Gastrocnemius medialis (tissue), 4 donors: ENCODE results near the gene RBCK1. TPM values are rescaled to one million over a fixed set of nuclear protein-coding genes. Genes with fewer than 3 reads are reported as not detected.

Experiments
- ATAC-seq, 2 donors: fragments of 150-250 bp; one replicate each; pipeline ENCODE4 v1.9.1; 2016
- DNase-seq, 2 donors: peaks; one replicate each; pipeline ENCODE4 v3.0.0-alpha.2; 2019
- H3K27ac ChIP-seq, 4 donors: fragments of 200-600 bp; sonication (generic); 1 replicate in 1 of 4; 2 replicates in 3 of 4; pipeline ENCODE4 v1.5.1; 2016 to 2018; ENCODE audit warnings: mild to moderate bottlenecking in 2 of 4, moderate library complexity in 1 of 4
- H3K27me3 ChIP-seq, 3 donors: fragments of 200-600 bp; sonication (generic) in 2 of 3; 1 replicate in 1 of 3; 2 replicates in 2 of 3; pipeline versions ENCODE4 v1.5.1 to v1.6.0; 2016 to 2019; ENCODE audit warnings: mild to moderate bottlenecking in 1 of 3, moderate library complexity in 1 of 3
- H3K36me3 ChIP-seq, 2 donors: fragments of 200-600 bp; sonication (generic) in 1 of 2; one replicate each; pipeline ENCODE4 v1.5.1; 2017 to 2018
- H3K4me1 ChIP-seq, 2 donors: fragments of 200-600 bp; sonication (generic) in 1 of 2; one replicate each; pipeline ENCODE4 v1.5.1; 2016 to 2017; ENCODE audit warnings: mild to moderate bottlenecking in 2 of 2
- H3K4me3 ChIP-seq, 4 donors: fragments of 200-600 bp; sonication (generic) in 3 of 4; 1 replicate in 1 of 4; 2 replicates in 3 of 4; pipeline ENCODE4 v1.5.1; 2016 to 2019; ENCODE audit warnings: mild to moderate bottlenecking in 2 of 4
- H3K9me3 ChIP-seq, 3 donors: fragments of 200-600 bp; sonication (generic) in 2 of 3; 1 replicate in 1 of 3; 2 replicates in 2 of 3; pipeline ENCODE4 v1.5.1; 2016 to 2019
- POLR2A ChIP-seq, 2 donors: fragments of 450-650 bp; IDR thresholded peaks; one replicate each; pipeline ENCODE4 v1.6.1; 2017; ENCODE audit warnings: antibody characterized with exemption in 2 of 2, mild to moderate bottlenecking in 2 of 2, moderate library complexity in 2 of 2
- in situ Hi-C, 4 donors: fragments of 200-750 bp; cut with MboI; loops; one replicate each; pipeline versions ENCODE4 v1.15.0 to v1.8.0; 2017; ENCODE audit warnings: low sequenced_read_pairs in 4 of 4
- intact Hi-C: fragments of 100-400 bp; cut with DNase I; formaldehyde crosslinking; loops from one replicate; pipeline ENCODE4 v1.15.1; 2023; ENCODE audit warnings: low total_unique reads
- total RNA-seq, 4 donors: library from RNA; depleted of rRNA; stranded (reverse); fragments of >200 nt; gene quantifications; one replicate each; pipeline versions ENCODE4 v1.1.0 to v1.2.3, GENCODE V29; 2016
- TF ChIP-seq, protein P1 (sequence below), 5 experiments: fragments of 450-650 bp in 3 of 5; fragments of 200-600 bp in 2 of 5; sonication (generic) in 2 of 5; IDR thresholded peaks in 4 of 5; conservative IDR thresholded peaks in 1 of 5; 1 replicate in 4 of 5; 2 replicates in 1 of 5; pipeline ENCODE4 v1.5.1; 2016 to 2019; ENCODE audit warnings: antibody characterized with exemption in 5 of 5, mild to moderate bottlenecking in 3 of 5, moderate library complexity in 3 of 5

RBCK1 gene
- total RNA-seq, result 10 to 100 TPM; 38.6 to 76.5 (median 62.6) TPM

GRCh38 chr20:407953-408842 is at the start of gene RBCK1:
Gene RBCK1, plus strand, starts transcription at chr20:408299. Its CDS starts 459 bp downstream, at chr20:408758.
- Histone ChIP-seq H3K36me3 (peaks cover 0 to 5% of the 10 kb centered on the region in 2 donors), H3K4me3 (peak within 1 kb of the TSS; percentile 92 to 96 (median 95)), H3K27me3 (no peaks in the 10 kb centered on the region), H3K4me1 (peaks cover 25 to 26% of the 10 kb centered on the region in 2 donors), H3K27ac (peak within 1 kb of the TSS; percentile 95 to 98 (median 97)), H3K9me3 (no peaks in the 10 kb centered on the region)
- peak; percentile 67 to 81 for DNase-seq
- in situ Hi-C loops, result no loop called here
- ATAC-seq, result peak; percentile 85
- peak; percentile 68 to 72 for TF ChIP-seq POLR2A (IDR thresholded peaks at IDR 0.05)
- TF ChIP-seq, protein P1, sequence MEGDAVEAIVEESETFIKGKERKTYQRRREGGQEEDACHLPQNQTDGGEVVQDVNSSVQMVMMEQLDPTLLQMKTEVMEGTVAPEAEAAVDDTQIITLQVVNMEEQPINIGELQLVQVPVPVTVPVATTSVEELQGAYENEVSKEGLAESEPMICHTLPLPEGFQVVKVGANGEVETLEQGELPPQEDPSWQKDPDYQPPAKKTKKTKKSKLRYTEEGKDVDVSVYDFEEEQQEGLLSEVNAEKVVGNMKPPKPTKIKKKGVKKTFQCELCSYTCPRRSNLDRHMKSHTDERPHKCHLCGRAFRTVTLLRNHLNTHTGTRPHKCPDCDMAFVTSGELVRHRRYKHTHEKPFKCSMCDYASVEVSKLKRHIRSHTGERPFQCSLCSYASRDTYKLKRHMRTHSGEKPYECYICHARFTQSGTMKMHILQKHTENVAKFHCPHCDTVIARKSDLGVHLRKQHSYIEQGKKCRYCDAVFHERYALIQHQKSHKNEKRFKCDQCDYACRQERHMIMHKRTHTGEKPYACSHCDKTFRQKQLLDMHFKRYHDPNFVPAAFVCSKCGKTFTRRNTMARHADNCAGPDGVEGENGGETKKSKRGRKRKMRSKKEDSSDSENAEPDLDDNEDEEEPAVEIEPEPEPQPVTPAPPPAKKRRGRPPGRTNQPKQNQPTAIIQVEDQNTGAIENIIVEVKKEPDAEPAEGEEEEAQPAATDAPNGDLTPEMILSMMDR (IDR thresholded peaks at IDR 0.05 in 4 of 5, conservative IDR thresholded peaks at IDR 0.05 in 1 of 5), result no peak
- intact Hi-C loops, result loop anchor here (1.0 to 5.0 kb wide), 6 partner anchors 54 to 244 kb away; partner anchors contain the start of genes CSNK2A1, SRXN1, TBC1D20 and ZCCHC3

GRCh38 chr20:358891-359555 is 49.1 kb upstream of the RBCK1 start:
- no peaks in the 10 kb centered on the region for H3K9me3 ChIP-seq
- in situ Hi-C loops (loop anchor here in 3 of 4 donors (5.0 to 10.0 kb wide), 4 partner anchors 76 to 376 kb away; no protein-coding TSS in a partner anchor), intact Hi-C loops (no loop called here)
- ATAC-seq (no peak), DNase-seq (no peak)
- no peaks in the 10 kb centered on the region for H3K27me3 ChIP-seq
- TF ChIP-seq POLR2A (IDR thresholded peaks at IDR 0.05), result no peak
- TF ChIP-seq, protein P1 (IDR thresholded peaks at IDR 0.05 in 4 of 5, conservative IDR thresholded peaks at IDR 0.05 in 1 of 5), result no peak
- no peaks in the 10 kb centered on the region for H3K4me1 ChIP-seq
- H3K4me3 ChIP-seq, result no peak overlapping the region
- no peak overlapping the region for H3K27ac ChIP-seq
- H3K36me3 ChIP-seq, result no peaks in the 10 kb centered on the region

GRCh38 chr20:361561-361960 is 46.5 kb upstream of the RBCK1 start:
- in situ Hi-C loops, result no loop called here

More at GRCh38 chr20:361561-361960, 46.5 kb upstream of the RBCK1 start:
- no peak for TF ChIP-seq POLR2A (IDR thresholded peaks at IDR 0.05)
- TF ChIP-seq, protein P1 (IDR thresholded peaks at IDR 0.05 in 4 of 5, conservative IDR thresholded peaks at IDR 0.05 in 1 of 5), result no peak
- H3K4me1 ChIP-seq, result no peaks in the 10 kb centered on the region
- H3K27ac ChIP-seq, result no peak overlapping the region
- H3K4me3 ChIP-seq, result no peak overlapping the region
- DNase-seq (no peak), ATAC-seq (no peak)
- intact Hi-C loops, result no loop called here
- H3K9me3 ChIP-seq, result no peaks in the 10 kb centered on the region
- H3K36me3 ChIP-seq, result no peaks in the 10 kb centered on the region
- H3K27me3 ChIP-seq, result no peaks in the 10 kb centered on the region
